DOHH2 (cell line): ENCODE data around the gene TMEM9.

ENCODE experiments used
- CTCF ChIP-seq: fragments of 200-600 bp; sonication (generic); IDR thresholded peaks from one replicate; pipeline ENCODE4 v1.5.1; 2014; ENCODE audit warnings: antibody characterized with exemption, mild to moderate bottlenecking, low read depth, low read length; ENCODE audit not compliant: poor library complexity, severe bottlenecking
- EZH2phosphoT487 ChIP-seq: fragments of 200-600 bp; sonication (generic); IDR thresholded peaks from 2 replicates; pipeline ENCODE4 v1.6.1; 2017; ENCODE audit warnings: borderline replicate concordance, mild to moderate bottlenecking, antibody characterized with exemption, low read length, moderate library complexity, mixed read lengths

- no peak for TF ChIP-seq CTCF
- no peak for TF ChIP-seq EZH2phosphoT487
Measured at GRCh38 chr1:201183753-201184152, 29.5 kb upstream of the TMEM9 start.
